Choroid plexus epithelial cell (primary cell): ENCODE data around the gene IGF2BP1.

Experiments
- DNase-seq: peaks from one replicate; pipeline ENCODE4 v3.0.0-alpha.2; 2010; ENCODE audit warnings: low read depth
- H3K4me3 ChIP-seq: 2 replicates; pipeline ENCODE4 v1.5.1; 2011; ENCODE audit warnings: low read depth, mild to moderate bottlenecking, control low read depth, low read length, moderate library complexity
- CTCF ChIP-seq: conservative IDR thresholded peaks from 2 replicates; pipeline ENCODE4 v1.5.1; 2011; ENCODE audit warnings: low read depth, mild to moderate bottlenecking, control low read depth, inconsistent platforms, low read length, moderate library complexity

Gene IGF2BP1

GRCh38 chr17:48997103-48997826 lies at the start of gene IGF2BP1:
TSS of gene IGF2BP1 (plus strand) at chr17:48997385. CDS start at chr17:48997746, 361 bp downstream.
- DNase-seq = peak; percentile 74
- TF ChIP-seq CTCF = no peak
- peak within 1 kb of the TSS; percentile 91 for H3K4me3 ChIP-seq

GRCh38 chr17:48951572-48951971 lies 45.6 kb upstream of the IGF2BP1 start:
- H3K4me3 ChIP-seq = no peak overlapping the region
- no peak for DNase-seq
- TF ChIP-seq CTCF = no peak

- no peak for DNase-seq
- no peak overlapping the region for H3K4me3 ChIP-seq
- TF ChIP-seq CTCF = no peak
These were observed 44.3 kb upstream of the IGF2BP1 start for GRCh38 chr17:48952904-48953303.

- peak; percentile 95 for TF ChIP-seq CTCF
- peak; percentile 86 for DNase-seq
These were observed 42.9 kb upstream of the IGF2BP1 start for GRCh38 chr17:48954300-48954755.

GRCh38 chr17:48960834-48961515 lies 36.2 kb upstream of the IGF2BP1 start:
- TF ChIP-seq CTCF = no peak
- peak; percentile 25 for DNase-seq
- no peak overlapping the region for H3K4me3 ChIP-seq

More at GRCh38 chr17:48954300-48954755, 42.9 kb upstream of the IGF2BP1 start:
- no peak overlapping the region for H3K4me3 ChIP-seq

- no peak overlapping the region for H3K4me3 ChIP-seq
- TF ChIP-seq CTCF = no peak
- peak; percentile 52 for DNase-seq
These were observed 35.5 kb upstream of the IGF2BP1 start for GRCh38 chr17:48961516-48962233.
